GM21390 (cell line): ENCODE results near the gene PLEKHN1.

Experiments used
- ATAC-seq: cut with Tn5 transposase; IDR thresholded peaks from one replicate; pipeline ENCODE4 v1.9.1; 2021; ENCODE audit not compliant: unreplicated experiment

Gene PLEKHN1

GRCh38 chr1:960363-961131 is 5.7 kb upstream of the PLEKHN1 start, which contains the start of gene KLHL17:
Gene KLHL17 (plus strand): TSS chr1:960584. CDS start chr1:960694, 110 bp downstream.
- peak; percentile 58 for ATAC-seq

DNA sequence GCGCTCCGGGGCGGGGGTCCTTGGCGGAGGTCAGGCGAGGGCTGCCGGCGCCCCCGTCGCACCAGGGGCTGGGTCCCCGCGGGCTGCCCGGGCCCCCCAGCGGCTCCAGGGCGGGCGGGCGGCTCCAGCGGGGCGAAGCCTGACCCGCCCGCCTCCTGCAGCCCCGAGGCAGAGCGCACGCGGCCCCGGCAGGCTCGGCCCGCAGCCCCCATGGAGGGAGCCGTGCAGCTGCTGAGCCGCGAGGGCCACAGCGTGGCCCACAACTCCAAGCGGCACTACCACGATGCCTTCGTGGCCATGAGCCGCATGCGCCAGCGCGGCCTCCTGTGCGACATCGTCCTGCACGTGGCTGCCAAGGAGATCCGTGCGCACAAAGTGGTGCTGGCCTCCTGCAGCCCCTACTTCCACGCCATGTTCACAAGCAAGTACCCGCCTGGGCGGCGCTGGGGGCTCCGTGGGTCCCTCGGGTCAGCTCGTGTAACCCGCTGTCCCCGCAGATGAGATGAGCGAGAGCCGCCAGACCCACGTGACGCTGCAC is 5.1 kb upstream of the PLEKHN1 start:
- no peak for ATAC-seq

GRCh38 chr1:962381-963300 is 3.6 kb upstream of the PLEKHN1 start:
- ATAC-seq: no peak

DNA sequence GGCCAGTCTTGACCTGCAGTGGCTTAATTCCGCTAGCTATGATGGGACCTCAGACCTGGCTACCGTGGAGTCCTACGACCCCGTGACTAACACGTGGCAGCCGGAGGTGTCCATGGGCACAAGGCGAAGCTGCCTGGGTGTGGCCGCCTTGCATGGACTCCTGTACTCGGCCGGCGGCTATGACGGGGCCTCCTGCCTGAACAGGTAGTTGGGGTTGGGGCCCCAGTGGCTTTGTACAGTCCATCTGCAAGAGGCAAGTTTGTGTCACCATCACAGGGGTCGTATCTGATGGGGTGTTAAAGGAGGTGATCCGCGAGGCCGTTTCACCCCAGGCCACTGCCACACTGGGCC is 3.0 kb upstream of the PLEKHN1 start:
- no peak for ATAC-seq

- no peak for ATAC-seq
Observed at GRCh38 chr1:963746-964525, 2.3 kb upstream of the PLEKHN1 start.

DNA sequence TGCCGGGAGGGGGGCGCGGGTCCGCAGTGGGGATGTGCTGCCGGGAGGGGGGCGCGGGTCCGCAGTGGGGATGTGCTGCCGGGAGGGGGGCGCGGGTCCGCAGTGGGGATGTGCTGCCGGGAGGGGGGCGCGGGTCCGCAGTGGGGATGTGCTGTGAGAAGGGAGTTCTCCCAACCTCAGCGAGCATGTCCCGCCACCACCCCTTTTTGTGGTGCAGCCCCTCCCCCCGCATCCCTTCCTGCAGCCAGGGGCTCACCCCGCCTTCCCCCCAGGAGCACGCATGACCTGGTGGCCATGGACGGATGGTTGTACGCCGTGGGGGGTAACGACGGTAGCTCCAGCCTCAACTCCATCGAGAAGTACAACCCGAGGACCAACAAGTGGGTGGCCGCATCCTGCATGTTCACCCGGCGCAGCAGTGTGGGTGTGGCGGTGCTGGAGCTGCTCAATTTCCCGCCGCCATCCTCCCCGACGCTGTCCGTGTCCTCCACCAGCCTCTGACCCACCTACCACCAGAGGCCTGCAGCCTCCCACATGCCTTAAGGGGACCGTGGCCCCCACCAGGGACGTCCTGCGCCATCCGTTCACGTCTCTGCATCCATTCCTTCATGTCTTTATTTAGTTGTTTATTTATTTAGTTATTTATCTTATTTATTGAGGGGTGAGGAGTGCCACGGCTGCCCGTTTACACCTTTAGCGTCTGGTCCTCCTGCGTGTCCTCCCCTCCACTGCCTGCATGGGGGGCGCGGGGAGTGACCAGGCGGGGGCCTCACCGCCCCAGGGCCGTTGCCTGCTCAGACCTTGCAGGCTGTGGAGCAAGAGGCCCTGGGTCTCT is 1.4 kb upstream of the PLEKHN1 start:
- no peak for ATAC-seq

- no peak for ATAC-seq
Observed at GRCh38 chr1:965526-966134, 652 bp upstream of the PLEKHN1 start.

DNA sequence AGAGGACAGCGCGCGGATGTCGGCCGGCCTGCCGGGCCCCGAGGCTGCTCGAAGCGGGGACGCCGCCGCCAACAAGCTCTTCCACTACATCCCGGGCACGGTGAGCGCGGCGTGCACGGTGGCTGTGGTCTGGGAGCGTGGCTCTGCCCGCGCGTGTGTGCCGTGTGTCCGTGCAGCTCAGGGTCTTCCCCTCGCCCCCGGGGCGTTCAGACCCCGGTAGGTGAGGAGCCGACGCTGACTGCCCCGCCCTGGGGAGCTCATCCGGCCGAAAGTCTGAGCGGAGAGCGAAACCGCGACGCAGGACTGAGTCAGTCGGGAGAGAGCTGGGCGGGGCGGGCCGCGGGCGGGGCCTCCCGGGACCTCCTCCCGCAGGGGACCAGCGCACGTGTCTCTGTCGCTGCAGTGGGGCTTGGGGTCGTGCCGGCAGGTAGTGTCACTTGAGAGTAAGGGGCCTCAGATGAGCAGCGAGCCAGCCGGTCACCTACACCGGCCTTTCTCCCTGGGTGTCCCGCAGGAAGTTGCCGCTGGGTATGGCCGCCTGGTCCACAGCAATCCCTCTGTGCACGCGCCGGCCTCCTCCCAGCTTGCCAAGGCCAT is 520 bp downstream of the PLEKHN1 start:
- peak; percentile 65 for ATAC-seq

- ATAC-seq: no peak
Observed at GRCh38 chr1:967466-968343, 1.4 kb downstream of the PLEKHN1 start.

DNA sequence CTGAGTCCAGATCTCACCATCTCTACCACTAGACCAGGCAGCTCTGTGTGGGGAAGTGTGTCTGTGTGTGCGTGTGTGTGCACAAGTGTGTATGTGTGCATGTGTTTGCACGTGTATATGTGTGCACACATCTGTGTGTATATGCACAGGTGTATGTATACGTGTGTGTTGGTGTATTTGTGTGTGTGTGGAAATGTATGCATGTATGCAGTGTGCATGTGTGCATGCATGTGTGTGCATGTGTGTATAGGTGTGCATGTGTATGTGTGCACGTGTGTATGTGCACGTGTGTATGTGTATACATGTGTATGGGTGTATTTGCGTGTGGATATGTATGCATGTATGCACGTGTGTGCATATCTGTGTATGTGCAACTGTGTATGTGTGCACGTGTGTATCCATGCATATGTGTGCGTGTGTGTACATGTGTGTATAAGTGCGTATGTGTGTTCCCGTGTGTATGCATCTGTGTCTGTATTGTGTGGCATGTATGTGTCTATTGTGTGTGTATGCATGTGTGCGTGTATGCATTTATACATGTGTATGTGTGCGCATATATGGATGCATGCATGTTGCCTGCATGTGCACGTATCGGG is 3.1 kb downstream of the PLEKHN1 start:
- ATAC-seq: no peak

DNA sequence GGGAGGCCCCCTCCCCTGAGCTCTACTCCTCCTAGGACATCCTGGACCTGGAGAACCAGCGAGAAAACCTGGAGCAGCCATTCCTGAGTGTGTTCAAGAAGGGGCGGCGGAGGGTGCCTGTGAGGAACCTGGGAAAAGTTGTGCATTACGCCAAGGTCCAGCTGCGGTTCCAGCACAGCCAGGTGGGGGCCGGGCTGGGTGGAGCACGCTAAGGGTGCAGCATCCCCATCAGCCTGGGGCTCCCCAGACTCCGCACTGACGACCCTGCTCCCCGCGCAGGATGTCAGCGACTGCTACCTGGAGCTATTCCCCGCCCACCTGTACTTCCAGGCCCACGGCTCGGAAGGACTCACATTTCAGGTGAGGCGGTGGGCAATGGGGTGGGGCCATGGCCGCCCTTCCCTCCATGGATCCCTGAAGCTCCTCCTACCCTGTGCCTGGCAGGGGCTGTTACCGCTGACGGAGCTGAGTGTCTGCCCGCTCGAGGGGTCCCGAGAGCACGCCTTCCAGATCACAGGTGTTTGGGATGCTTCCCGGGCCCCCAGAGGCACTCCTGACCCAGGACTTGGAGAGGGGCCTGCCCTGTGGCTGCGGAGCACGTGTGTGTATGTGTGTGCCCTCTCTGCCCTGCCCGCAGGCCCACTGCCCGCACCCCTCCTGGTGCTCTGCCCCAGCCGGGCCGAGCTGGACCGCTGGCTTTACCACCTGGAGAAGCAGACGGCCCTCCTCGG is 4.1 kb downstream of the PLEKHN1 start:
- ATAC-seq: no peak

- no peak for ATAC-seq
Observed at GRCh38 chr1:970973-971730, 4.9 kb downstream of the PLEKHN1 start.

- no peak for ATAC-seq
Observed at GRCh38 chr1:971751-972506, 5.6 kb downstream of the PLEKHN1 start.

DNA sequence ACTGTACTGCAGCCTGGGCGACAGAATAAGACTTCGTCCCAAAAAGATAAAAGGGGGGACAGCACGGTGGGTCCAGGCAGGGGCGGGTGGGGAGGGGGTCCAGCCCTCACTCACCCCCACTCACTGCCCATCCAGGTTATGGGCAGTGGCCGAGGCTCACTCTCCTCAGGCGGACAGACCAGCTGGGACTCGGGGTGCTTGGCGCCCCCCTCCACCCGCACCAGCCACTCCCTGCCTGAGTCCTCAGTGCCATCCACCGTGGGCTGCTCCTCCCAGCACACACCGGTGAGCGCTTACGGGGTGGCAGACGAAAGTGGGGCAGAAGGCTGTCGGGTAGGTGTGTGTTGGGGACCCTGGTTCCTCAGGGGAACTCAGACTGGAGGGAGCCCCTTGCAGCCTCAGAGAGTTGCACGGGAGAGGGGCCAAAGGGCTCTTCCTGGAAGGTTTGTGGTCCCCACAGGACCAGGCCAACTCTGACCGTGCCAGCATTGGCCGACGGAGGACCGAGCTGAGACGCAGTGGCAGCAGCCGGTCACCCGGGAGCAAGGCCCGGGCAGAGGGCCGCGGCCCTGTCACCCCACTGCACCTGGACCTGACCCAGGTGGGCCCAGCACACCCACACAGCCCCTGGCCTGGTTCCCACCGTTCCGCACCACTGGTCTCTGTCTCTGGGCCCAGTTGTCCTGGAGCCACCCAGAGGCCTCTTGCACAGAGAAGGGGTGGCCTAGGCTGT is 6.6 kb downstream of the PLEKHN1 start:
- no peak for ATAC-seq
